Measurements from ENCODE around the gene EMP3.
A peak's percentile ranks its signal among the peaks of the same experiment; 100 is the strongest.

Gene EMP3

DNA sequence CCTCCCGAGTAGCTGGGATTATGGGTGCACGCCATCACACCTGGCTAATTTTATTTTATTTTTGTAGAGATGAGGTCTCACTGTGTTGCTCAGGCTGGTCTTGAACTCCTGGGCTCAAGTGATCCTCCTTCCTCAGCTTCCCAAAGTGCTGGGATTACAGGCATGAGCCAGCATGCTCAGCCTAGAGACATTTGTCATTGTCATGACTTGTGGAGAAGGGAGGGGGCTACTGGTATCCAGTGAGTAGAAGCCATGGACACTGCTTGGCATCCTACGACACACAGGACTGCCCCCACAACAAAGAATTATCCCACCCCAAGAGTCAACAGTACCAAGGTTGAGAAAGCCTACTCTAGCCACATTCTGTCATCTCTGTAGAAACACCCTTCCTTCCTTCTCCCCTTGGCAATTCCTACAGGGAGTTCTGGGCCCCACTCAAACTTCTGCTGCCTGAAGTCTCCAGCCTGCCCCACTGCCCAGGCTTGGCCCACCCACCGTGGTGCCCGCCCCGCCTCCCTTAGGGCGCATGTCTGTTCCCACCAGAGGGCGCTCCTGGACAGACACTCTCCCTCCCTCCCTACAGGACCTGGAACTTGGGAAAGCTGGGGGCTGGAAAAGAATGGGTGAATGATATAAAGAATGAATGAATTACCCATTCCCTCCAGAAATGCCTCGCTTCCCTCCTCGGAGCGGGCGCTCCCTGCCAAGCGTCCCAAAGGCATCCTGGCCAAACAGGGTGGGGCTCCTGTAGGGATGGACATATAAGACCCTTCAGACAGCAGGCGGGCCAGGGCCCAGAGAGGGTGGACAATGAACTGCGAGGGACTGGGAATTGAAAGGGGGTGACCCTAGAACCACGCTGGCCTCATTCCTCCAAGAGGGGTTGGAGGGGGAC, 5.5 kb upstream of the EMP3 start:
- H3K4me3 ChIP-seq (ENCODE audit: low read depth, low read length) = peak overlapping the region; percentile 97
- H3K9ac ChIP-seq (ENCODE audit: low read depth, low read length) = no peak overlapping the region
- H3K4me1 ChIP-seq (ENCODE audit: control insufficient read depth, insufficient read depth, low read length) = peaks cover 5% of the 10 kb centered on the region

DNA sequence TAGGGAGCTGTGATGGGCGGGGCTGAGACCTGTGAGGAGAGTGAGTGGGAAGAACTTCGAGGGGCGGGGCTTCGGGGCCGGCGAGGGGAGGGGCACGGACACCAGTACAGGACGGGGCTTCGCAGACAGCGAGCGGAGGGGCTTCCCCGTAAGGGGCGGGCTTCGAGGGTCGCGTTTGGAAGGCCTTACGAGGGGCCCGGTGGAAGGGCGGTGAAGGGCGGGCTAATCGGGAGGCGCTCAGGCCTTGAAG, 4.1 kb upstream of the EMP3 start:
- Histone ChIP-seq H3K4me3 (ENCODE audit: low read depth, low read length) (peak overlapping the region; percentile 97), H3K36me3 (ENCODE audit: control insufficient read depth, insufficient read depth, low read length) (no peaks in the 10 kb centered on the region), H3K4me1 (ENCODE audit: control insufficient read depth, insufficient read depth, low read length) (peaks cover 5% of the 10 kb centered on the region), H3K27me3 (ENCODE audit: control insufficient read depth, insufficient read depth, low read length) (peaks cover 6% of the 10 kb centered on the region), H3K9me3 (ENCODE audit: control insufficient read depth, insufficient read depth, low read length) (no peaks in the 10 kb centered on the region), H3K9ac (ENCODE audit: low read depth, low read length) (peak overlapping the region; percentile 81)

More for the DNA sequence above, 5.5 kb upstream of the EMP3 start:
- Histone ChIP-seq H3K27me3 (ENCODE audit: control insufficient read depth, insufficient read depth, low read length) (peaks cover 6% of the 10 kb centered on the region), H3K9me3 (ENCODE audit: control insufficient read depth, insufficient read depth, low read length) (no peaks in the 10 kb centered on the region), H3K36me3 (ENCODE audit: control insufficient read depth, insufficient read depth, low read length) (no peaks in the 10 kb centered on the region)

DNA sequence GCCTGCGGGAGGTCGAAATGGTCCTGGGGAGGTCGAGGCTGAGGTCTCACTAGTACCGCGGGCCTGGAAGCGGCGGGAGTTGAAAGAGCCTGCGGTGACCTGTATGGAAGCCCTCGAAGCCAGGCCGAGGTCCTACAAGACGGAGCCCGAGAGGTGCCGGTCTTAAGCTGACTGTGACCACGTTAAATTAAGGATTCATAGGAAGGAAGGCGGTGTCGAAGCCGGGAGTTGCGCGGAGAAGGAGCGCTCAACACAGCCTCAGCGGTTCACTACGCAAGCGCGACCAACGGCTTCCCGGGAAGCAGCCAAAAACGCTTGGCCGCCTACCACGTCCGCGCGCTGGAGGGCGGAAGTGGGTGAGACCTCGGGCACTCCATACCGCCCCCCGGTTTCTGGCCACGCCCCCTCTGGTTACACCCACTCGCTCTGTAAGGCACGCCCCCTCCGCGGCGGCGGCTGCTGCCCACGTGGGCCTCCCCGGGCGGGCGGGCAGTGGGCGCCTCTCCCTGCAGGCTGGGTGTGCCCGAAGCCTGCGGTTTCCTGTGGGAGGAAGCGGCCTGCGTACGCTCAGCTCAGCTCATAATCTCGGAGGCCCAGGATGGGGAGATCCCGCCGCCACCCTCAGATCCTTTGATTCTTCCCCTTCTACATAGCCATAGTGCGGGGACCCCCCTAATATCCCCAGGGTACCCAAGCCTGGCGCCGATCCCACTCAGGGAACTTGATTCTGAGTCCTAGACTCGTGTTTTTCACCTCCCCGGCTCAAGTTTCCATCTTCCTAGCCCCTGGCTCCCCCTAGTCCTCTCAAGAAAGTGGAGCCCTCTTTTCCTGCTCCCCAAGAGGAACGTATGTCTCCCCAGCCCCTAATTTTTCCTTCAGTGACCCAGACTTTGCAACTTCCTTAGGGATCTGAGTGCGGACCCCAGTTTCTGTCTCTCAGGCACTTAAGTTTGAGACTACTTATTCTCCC, 3.4 kb upstream of the EMP3 start:
- H3K9ac ChIP-seq (ENCODE audit: low read depth, low read length) = peak overlapping the region; percentile 81
- peaks cover 5% of the 10 kb centered on the region for H3K4me1 ChIP-seq (ENCODE audit: control insufficient read depth, insufficient read depth, low read length)
- H3K36me3 ChIP-seq (ENCODE audit: control insufficient read depth, insufficient read depth, low read length) = no peaks in the 10 kb centered on the region
- H3K4me3 ChIP-seq (ENCODE audit: low read depth, low read length) = peak overlapping the region; percentile 97
- H3K27me3 ChIP-seq (ENCODE audit: control insufficient read depth, insufficient read depth, low read length) = peaks cover 6% of the 10 kb centered on the region
- no peaks in the 10 kb centered on the region for H3K9me3 ChIP-seq (ENCODE audit: control insufficient read depth, insufficient read depth, low read length)

DNA sequence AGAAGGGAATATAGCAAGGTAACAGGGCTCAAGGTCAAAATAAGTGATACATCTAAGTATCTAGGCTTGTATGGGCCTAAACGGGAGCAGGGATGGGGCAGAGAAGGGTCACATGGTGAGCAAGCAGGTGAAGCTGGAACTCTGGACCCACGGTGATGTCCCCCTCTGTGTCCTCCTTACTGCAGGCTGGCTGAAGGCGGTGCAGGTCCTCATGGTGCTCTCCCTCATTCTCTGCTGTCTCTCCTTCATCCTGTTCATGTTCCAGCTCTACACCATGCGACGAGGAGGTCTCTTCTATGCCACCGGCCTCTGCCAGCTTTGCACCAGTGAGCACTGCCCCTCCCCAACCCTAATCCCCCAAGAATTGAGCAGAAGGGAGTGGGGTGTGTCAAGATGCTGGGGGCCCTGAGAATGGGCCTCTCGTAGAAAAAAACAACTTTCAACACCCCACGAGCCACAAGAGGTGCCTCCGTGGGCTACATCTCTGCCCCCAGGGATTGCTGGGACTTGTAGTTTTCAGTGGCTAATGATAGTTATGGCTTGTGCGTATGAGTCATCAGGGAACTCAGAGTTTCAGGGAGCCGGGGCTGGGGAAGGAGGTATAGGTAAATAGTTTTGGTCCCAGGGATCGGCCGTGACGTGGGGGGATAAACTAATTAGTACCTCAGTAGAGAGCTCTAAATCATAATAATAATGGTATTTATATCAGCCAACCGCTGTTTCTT, 4.0 kb downstream of the EMP3 start:
- H3K4me1 ChIP-seq (ENCODE audit: control insufficient read depth, insufficient read depth, low read length) = no peaks in the 10 kb centered on the region
- H3K9ac ChIP-seq (ENCODE audit: low read depth, low read length) = no peak overlapping the region

DNA sequence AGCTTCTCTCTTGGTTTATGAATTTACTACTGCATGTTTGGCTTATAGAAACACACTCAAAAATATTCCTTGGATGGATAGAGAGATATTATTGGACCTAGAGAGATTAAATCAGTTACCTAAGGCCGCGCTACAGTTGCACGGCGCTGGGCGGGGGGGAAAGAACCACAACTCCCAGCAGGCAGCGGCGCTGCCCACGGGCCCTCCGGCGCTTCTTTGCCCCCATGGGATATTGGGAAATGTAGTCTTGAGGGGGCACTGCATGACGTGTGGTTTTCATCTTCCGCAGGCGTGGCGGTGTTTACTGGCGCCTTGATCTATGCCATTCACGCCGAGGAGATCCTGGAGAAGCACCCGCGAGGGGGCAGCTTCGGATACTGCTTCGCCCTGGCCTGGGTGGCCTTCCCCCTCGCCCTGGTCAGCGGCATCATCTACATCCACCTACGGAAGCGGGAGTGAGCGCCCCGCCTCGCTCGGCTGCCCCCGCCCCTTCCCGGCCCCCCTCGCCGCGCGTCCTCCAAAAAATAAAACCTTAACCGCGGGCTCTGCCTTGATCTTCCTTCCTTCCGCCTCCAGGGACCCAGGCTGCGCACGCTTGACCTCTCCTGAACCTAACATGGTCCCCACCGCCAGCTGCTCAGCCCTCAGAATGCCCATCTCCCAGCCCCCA, 4.8 kb downstream of the EMP3 start:
- H3K27me3 ChIP-seq (ENCODE audit: control insufficient read depth, insufficient read depth, low read length) = no peaks in the 10 kb centered on the region
- no peaks in the 10 kb centered on the region for H3K4me1 ChIP-seq (ENCODE audit: control insufficient read depth, insufficient read depth, low read length)
- peak overlapping the region; percentile 69 for H3K4me3 ChIP-seq (ENCODE audit: low read depth, low read length)
- H3K9ac ChIP-seq (ENCODE audit: low read depth, low read length) = no peak overlapping the region
- no peaks in the 10 kb centered on the region for H3K36me3 ChIP-seq (ENCODE audit: control insufficient read depth, insufficient read depth, low read length)
- no peaks in the 10 kb centered on the region for H3K9me3 ChIP-seq (ENCODE audit: control insufficient read depth, insufficient read depth, low read length)

More for the DNA sequence above, 4.0 kb downstream of the EMP3 start:
- peak overlapping the region; percentile 69 for H3K4me3 ChIP-seq (ENCODE audit: low read depth, low read length)
- no peaks in the 10 kb centered on the region for H3K36me3 ChIP-seq (ENCODE audit: control insufficient read depth, insufficient read depth, low read length)
- H3K9me3 ChIP-seq (ENCODE audit: control insufficient read depth, insufficient read depth, low read length) = no peaks in the 10 kb centered on the region
- no peaks in the 10 kb centered on the region for H3K27me3 ChIP-seq (ENCODE audit: control insufficient read depth, insufficient read depth, low read length)

DNA sequence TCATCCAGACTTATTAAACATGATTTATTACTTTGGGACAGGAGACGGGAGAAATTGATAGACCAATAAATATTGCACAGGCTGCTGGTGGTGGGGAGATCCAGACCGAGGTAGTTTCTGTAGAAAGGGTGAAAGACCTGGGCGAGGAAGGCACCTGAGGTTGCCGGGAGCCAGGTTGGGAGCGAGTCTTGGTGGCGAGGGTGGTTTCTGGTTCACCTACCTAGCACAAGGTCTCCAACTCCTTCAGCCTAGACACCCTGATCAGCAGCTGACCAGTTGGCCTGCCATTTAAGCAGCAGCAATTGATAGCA, 7.0 kb downstream of the EMP3 start:
- Histone ChIP-seq H3K9ac (ENCODE audit: low read depth, low read length) (peak overlapping the region; percentile 65), H3K9me3 (ENCODE audit: control insufficient read depth, insufficient read depth, low read length) (no peaks in the 10 kb centered on the region), H3K27me3 (ENCODE audit: control insufficient read depth, insufficient read depth, low read length) (no peaks in the 10 kb centered on the region), H3K4me3 (ENCODE audit: low read depth, low read length) (peak overlapping the region; percentile 66), H3K4me1 (ENCODE audit: control insufficient read depth, insufficient read depth, low read length) (no peaks in the 10 kb centered on the region), H3K36me3 (ENCODE audit: control insufficient read depth, insufficient read depth, low read length) (no peaks in the 10 kb centered on the region)

DNA sequence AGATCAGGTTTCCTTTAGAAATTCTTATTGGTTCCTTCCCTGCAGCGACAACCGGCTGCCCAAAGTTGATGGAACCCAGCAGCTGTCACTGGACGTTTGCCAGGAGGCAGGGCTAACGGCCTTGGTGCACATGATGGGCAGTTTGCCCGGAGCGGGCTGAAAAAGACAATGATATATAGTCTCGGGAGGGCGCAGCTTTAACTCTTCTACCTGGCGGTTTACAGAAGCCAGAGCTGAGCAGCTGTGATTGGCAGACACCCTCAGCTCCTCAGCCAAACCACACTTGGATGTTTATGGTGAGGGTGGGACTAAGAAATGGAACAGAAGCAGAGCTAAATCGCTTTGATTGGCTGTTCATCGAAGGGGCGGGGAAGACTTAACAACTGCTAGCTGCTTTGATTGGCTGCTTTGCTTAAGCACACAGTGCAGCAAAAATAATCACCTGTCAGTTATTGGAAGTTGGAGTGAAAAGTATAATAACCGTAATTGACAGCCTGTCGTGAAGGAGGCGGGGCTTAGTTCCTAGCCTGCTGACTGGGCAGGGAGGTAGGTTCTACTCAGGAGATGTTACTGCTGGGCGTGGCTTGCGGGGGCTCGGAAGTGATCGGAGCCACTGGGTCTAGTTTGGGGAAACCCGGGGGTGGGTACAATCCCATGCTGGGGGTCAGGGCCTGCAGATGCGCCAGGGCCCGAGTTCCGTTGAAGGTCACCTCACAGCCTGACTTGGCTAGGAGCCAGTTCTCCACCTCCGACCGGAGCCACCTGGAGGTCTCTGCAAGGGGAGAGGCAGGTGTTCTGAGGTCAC, 7.5 kb downstream of the EMP3 start:
- H3K4me3 ChIP-seq (ENCODE audit: low read depth, low read length) = peak overlapping the region; percentile 66
- H3K27me3 ChIP-seq (ENCODE audit: control insufficient read depth, insufficient read depth, low read length) = no peaks in the 10 kb centered on the region
- peak overlapping the region; percentile 65 for H3K9ac ChIP-seq (ENCODE audit: low read depth, low read length)
- no peaks in the 10 kb centered on the region for H3K9me3 ChIP-seq (ENCODE audit: control insufficient read depth, insufficient read depth, low read length)
- no peaks in the 10 kb centered on the region for H3K4me1 ChIP-seq (ENCODE audit: control insufficient read depth, insufficient read depth, low read length)
- no peaks in the 10 kb centered on the region for H3K36me3 ChIP-seq (ENCODE audit: control insufficient read depth, insufficient read depth, low read length)

DNA sequence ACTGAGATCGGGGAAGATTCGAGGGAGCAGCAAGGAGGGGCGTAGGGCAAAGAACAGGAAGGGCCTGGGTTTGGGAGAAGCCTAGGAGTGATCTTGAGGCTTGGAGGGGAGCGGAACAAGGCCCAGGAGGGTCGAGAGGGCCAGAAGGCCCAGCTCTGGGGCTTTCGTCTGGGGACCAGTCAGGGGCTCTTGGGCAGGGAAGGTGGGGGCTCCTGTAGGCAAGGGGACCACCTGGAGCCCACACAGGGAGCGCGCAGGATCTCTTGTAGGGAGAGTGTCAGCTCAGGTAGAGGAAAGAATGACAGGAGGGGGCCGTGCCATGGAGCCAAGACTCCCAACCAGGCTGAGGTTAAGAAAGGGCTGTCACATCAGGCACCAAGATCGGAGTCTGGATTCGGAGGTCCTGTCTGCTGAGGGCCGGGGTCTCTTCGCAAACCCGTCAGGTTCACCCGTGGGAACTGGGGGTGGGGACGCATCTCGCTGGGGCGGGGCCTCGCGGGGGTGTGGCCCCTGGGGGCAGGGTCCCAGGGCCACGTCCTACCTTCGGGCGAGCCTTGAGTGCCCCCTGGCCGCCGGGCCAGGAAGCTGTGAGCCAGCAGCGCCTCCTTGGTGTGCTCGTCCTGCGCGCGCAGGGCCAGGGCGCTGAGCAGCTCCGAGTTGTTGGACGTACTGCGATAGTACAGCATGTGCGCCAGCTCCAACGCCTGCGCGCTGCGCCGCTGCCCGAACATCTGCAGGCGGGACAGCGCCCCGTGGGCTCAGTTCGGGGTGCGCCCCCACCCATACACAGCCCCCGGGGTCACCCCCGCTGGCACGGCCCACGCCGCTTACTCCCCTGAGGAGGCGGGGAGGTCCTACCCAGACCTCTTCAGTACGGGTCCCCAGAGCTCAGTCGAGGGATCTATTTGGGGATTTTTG, 8.4 kb downstream of the EMP3 start:
- no peaks in the 10 kb centered on the region for H3K27me3 ChIP-seq (ENCODE audit: control insufficient read depth, insufficient read depth, low read length)
- peak overlapping the region; percentile 19 for H3K9ac ChIP-seq (ENCODE audit: low read depth, low read length)
- H3K36me3 ChIP-seq (ENCODE audit: control insufficient read depth, insufficient read depth, low read length) = no peaks in the 10 kb centered on the region
- peak overlapping the region; percentile 66 for H3K4me3 ChIP-seq (ENCODE audit: low read depth, low read length)
- H3K9me3 ChIP-seq (ENCODE audit: control insufficient read depth, insufficient read depth, low read length) = no peaks in the 10 kb centered on the region
- no peaks in the 10 kb centered on the region for H3K4me1 ChIP-seq (ENCODE audit: control insufficient read depth, insufficient read depth, low read length)

DNA sequence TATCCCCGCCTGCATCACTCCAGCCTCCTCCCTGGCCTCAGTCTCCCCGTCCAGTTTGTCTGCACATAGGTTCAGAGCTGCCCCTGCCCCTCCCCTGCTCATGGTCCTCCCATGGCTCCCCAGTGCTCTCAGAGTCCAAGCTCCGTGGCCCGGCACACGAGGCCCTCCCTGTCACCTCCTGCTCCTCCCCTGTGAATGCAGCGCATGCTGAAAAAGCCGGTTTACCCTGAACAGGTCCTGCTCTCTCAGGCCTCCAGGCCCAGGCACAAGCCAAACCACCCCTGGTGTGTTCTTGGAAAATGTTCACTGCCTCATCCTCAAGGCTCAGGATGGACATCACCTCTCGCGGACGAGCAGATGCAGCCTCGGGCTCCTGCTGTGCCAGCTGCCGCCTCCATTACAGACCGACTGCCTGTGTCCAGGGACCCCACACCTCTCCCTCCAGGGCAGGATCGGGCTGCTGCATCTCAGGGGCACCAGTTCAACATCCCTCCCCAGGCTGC, 13.0 kb downstream of the EMP3 start:
- Histone ChIP-seq H3K4me1 (ENCODE audit: control insufficient read depth, insufficient read depth, low read length) (no peaks in the 10 kb centered on the region), H3K4me3 (ENCODE audit: low read depth, low read length) (no peak overlapping the region), H3K9ac (ENCODE audit: low read depth, low read length) (peak overlapping the region; percentile 12), H3K36me3 (ENCODE audit: control insufficient read depth, insufficient read depth, low read length) (no peaks in the 10 kb centered on the region), H3K9me3 (ENCODE audit: control insufficient read depth, insufficient read depth, low read length) (no peaks in the 10 kb centered on the region), H3K27me3 (ENCODE audit: control insufficient read depth, insufficient read depth, low read length) (no peaks in the 10 kb centered on the region)
